SHP77 treated with DMSO at 0.1 percent for 48 hours (cell line): ENCODE measurements around the gene WNK3.
A peak's percentile ranks its signal among the peaks of the same experiment; 100 is the strongest.
"Not testable (repeated sequence)": the region's sequence is repeated elsewhere in the genome, so short reads cannot be mapped to it uniquely, and the experiment has no call there.

ENCODE experiments used
- DNase-seq: peaks from one replicate; lab custom pipeline; 2025; lab: John Stamatoyannopoulos, UW

The WNK3 gene

DNA sequence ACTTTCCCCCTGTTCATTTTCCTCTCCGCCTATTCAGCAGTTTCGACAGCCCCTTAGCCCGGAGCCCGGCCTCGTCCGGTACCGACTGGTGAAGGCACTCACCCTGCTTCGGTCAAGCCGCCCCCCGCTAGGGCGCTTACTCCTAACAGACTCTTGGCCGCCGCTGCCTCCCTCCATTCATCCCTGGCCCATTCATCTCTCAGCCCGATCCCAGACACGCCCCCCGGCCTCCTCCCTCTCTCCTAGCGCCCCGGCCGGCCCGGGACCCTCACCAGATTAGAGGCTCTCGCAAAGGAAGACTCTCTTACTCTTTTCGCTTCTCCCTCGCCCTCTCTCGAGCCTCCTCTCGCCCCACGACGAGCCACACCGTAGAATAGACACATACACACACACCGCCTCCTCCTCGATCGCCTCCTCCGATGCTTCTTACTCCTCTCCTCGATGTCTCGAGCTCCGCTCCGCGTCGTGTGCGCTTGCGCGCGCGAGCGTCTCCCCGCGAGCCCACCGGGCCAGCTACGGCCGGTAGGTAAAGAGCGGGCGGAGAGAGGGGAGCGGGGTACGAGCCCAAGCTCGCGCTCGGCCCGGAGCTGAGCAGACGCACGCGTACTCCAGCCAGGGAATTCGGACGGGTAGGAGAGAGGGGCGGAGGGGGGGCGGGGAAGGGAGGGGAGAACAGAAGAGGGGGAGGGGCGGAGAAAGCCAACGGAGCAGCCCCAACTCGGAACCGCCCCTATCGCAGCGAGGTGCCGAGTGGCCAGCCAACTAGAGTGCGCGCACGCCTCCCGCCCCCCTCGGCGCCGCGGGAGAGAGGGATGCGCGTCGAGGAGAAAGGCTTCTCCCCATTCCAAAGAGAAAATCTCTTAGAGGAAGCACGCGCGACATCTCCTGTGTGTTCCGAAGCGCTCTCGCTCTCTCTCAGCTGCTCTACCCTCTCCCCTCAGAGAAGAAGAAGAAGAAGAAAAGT, at the start of gene WNK3:
Gene WNK3 (minus strand): TSS at position 633 of the 964 bp plus-strand sequence.
- peak; percentile 83 for DNase-seq

DNA sequence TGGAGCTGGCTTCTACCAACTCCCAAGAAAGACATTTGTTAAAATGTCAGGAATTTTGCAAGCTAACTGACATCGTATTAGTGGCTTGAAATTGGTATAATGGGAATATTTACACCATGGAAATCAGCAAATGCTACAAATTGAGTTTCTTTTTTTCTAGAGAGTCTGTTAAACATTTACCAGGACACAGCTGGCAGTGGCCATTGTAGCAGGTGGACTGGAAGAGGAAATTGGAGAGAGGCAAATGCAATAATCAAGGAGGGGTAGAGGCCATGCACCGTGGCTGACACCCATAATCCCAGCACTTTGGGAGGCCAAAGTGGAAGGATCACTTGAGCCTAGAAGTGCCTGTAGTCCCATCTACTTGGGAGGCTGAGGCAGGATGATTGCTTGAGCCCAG, 49.4 kb upstream of the WNK3 start:
- DNase-seq: no peak

DNA sequence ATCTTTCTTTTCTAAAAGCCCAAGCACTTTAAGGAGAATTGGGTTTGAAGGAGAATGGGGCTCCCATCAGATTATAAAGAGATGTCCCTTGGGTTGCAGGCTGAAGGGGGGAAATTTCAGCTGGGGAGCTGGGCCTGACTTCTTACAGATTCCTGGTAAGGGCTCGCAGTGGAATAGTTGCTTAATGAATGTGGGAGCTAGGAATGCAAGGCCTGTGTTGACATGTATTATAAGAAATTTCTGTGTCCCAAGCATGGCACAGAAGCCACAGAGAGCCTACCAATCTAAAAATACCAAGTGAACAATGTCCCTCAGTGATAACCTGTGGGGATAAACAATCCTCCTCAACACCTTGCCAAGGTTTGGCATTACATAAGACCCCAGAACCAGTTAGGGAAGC, 39.3 kb upstream of the WNK3 start:
- no peak for DNase-seq

DNA sequence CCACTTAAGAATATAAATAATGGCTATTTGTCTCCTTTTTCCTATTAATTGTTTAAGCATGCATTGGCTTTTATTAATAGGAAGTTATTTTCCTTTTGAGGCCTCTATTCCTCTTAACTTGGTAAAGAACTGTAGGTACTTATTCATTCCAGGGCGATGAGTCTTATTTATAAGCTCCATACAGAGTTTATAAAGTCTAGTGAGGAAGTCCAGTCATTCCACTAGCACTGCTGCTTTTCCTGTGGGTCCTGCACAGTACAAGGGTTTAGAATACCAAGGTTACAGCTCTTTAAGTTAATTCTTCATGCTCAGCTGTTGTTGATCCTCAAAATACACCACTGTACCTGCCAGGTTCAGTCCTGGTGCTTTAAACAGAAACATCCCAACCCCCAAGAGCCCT, 28.5 kb upstream of the WNK3 start:
- DNase-seq: no peak

DNA sequence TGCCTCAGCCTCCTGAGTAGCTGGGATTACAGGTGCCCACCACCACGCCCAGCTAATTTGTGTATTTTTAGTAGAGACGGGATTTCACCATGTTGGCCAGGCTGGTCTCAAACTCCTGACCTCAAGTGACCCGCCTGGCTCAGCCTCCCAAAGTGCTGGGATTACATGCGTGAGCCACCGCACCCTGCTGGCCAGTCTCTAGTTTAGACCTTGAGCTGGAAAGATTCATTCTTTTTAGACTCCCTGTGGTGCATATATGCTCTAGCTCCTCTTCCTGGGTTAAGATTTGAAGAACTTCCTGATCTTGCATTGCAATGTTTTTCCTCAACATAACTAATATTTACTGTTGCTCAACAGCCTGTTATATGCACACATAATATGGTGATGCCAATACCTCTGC, 26.8 kb upstream of the WNK3 start:
- not testable (repeated sequence) for DNase-seq

DNA sequence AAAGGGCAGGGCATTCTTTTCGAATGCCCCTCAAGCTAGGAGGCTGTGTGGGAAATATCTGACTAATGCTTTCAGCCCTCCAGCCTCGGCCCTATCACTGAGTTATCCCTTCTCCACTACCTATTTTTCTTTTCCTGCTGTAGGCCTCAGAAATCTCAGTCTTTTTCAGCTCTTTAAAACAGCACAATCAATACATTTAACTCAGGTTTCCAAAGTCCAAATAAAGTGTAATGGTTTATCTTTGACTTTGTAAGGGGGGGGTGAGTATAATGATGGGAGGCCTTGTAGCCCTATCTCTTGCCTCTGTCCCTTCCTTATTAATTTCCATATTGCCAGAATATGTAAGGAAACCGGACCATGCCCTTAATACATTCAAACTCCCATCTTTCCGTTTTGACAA, 1.6 kb upstream of the WNK3 start:
- no peak for DNase-seq

DNA sequence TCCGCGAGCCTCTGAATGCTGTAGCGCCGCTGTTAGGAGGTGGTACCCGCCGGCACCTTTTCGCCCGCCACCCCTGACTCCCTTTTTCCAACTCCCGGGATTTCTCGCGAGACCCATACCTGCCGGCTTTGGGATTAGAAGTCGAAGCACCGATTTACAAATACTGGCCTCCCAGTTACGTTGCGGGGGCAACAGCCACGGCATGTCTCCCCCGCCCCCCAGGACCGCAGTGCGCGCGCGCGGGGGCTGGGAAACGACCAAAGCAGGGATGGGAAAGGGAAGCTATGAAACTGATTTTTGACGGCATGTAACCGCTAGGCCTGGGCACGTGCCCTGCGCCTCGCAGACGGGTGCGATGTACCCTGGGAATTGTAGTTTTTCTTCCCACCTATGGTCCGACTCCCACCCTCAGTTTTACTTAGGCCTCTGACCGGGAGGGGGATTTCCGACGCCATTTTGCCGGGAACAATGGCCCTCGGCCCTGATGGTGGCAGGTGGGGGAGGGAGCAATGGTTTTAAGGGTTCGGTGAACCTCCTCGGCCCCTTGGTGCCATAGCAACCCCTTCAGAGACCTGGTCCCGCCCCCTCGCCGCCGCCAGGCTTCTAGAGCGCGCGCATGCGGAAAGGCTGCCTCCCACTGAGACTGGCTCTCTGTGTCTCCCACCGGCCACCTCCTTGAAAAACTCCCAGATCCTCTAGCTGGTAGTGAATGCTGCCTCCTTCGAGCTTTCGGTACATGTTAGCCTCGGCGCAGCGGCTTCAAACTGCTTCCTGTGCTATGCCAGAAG, 772 bp upstream of the WNK3 start:
- DNase-seq: no peak

DNA sequence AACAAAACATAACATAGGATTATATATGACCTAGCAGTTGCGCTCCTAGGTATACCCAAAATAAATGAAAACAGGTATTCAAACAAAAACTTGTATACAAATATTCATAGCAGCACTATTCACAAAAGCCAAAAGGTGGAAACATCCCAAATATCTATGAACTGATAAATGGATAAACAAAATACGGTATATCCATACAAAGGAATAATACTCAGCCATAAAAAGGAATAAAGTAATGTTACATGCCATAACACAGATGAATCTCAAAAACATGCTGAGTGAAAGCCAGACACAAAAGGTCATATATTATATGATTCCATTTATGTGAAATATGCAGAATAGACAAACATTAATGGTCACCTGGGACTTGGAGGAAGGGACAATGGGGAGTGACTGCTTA, 5.2 kb downstream of the WNK3 start:
- no peak for DNase-seq

DNA sequence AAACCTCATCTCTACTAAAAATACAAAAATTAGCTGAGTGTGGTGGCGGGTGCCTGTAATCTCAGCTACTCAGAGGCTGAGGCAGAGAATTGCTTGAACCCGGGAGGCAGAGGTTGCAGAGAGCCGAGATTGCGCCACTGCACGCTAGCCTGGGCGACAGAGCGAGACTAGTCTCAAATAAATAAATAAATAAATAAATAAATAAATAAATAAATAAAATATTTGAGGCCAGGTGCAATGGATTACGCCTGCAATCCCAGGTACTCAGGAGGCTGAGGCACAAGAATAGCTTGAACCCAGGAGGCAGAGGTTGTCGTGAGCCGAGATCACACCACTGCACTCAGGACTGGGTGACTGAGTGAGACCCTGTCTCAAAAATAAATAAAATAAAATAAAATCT, 20.5 kb downstream of the WNK3 start:
- not testable (repeated sequence) for DNase-seq

DNA sequence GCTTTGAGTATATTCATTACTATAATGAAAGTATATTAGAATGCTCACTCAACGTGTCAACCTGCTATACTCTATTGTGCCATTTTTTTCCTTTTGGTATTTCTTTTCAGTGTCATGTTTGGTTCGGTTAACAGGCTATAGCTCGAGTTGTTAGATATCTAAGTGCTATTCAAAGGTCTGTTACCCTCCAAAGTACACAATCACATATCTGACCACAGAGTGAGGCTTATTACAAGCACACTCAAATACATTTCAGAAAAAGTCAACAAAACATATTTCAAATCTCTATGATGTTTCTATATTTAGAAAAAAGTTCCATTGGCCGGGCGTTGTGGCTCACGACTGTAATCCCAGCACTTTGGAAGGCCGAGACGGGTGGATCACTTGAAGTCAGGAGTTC, 32.8 kb downstream of the WNK3 start:
- no peak for DNase-seq

DNA sequence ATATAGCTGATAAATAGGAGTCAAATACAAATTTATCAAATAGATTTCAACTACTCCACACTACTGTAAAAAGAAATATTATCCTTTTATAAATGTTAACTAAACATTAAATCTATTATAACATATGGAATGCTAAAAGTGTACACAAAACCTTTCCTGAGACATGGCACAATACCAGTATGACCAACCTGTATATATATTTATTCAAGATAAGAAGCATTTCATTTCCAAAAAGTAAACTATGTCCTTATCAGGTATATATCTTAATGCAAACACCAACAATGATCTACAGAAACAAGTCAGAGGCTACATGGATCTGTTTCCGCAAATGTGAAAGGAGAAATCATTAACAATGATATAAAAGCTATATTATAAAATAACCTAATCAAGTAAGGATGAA, 37.8 kb downstream of the WNK3 start:
- DNase-seq: no peak

DNA sequence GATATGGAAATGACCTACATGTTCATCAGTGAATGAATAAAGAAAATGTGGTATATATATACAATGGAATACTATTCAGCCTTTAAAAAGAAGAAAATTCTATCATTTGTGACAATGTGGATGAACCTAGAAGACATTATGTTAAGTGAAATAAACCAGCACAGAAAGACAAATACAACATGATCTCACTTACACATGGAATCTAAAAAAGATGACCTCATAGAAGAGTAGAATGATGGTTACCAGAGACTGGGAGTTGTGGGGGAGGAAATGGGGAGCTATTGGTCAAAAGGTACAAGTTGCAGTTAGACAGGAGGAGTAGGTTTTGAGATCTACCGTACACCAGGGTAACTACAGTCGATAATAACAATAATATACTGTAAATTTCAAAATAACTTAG, 51.5 kb downstream of the WNK3 start:
- DNase-seq: no peak

DNA sequence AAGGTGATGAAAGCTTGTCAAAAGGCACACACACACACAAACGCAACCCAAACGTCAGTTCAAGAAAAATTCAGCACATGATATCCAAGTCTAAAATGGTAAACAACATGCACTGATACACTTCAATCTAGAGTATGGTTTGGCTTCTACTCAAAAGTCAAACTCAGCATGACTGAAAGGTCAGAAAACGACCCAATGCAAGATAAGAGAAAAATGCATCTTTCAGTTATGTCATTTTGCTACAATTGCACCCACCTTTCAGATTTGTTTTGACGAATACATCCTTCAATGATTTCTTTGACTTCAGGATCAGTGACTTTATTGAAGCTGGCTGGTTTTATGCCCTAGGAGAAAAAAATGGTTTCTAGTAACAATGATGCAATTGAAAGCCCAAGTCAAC, 56.3 kb downstream of the WNK3 start:
- DNase-seq: no peak

DNA sequence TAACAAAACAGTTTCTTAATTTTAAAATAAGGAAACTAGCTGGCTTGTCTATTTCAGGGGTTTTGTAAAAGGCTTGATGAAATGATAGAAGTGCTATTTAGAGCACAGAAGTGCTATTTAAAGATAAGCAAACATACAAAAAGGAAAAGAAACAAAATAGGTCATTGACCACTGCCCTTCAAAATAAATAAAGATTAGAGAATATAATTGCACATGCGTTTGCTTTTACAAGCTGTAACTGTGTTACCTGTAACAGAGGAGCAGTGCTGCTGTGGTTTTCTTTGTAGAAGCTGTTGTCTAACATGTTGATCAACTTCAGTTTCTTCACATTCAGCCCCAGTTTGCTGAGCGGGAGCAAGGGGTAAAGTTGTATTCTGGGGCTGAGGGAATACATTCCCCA, 63.5 kb downstream of the WNK3 start:
- DNase-seq: no peak

DNA sequence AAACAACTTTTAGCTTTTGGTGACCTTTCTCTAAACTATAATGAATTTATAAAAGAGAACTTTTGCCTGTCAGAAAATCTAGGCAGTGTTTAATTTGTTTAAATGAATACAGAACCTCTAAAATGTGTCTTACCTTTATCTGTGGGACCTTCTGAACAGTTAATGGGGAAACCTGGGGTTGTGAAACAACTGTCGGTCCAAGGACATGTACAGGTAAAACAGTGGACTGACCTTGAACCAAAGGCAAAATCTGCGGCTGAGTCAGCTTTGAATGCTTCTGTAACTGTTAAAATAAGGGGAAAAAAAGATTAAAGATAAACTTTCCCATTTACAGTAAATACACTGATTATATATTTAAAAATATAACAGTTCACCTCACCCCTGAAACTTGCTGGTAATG, 65.1 kb downstream of the WNK3 start:
- DNase-seq: no peak

DNA sequence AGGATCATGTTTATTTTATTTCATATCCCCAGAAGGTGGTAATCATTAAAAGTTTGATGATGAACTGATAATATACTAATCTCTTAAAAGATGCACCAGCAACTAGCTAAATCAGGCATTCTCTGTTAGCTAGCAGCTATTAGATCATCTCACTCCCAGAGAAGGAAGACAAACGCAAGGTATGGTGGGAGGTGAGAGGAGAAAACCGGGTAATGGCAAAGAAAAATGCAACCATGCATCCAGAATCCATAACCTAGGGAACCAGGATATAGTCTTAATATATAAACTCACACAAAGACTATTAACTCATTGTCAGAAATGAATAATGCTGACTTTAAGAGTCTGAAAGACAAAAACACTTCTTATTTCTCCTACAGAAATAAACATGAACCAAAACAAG, 66.1 kb downstream of the WNK3 start:
- no peak for DNase-seq

DNA sequence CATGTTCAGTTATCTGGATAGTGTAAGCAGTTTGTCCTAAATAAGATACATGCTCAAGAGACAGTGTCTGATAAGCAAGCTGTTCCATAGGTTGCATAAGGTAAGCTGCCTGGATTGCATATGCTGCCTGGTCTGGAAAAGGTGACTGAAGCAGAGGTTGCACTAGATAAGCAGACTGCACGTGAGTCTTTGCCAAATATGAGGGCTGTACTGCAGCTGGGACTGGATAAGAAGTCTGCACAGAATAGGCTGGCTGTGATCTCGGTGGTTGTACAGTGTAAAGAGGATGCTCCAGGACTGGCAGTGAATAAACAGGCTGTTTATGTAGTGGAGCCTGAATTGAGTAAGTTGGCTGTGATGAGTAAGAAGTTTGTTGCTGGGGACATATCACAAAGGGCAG, 68.9 kb downstream of the WNK3 start:
- no peak for DNase-seq

DNA sequence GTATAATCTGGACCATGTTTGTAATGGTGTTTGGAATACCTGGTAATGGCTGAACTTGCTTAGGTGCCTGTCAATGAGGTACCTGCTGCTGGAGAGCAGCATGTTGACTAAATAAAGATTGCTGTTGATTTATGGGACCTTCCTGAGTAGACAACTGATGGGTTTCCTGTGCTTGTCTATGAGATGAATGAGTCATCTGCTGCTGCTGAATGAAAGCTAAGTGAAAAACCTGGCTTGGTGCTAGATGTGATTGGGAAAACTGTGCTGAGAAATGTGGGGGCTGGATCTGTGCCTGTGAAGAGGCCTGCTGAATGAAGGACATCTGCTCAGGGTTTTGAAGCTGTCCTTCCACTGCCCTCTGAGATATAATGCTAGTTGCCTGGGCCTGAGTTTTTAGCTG, 69.6 kb downstream of the WNK3 start:
- DNase-seq: peak; percentile 63

DNA sequence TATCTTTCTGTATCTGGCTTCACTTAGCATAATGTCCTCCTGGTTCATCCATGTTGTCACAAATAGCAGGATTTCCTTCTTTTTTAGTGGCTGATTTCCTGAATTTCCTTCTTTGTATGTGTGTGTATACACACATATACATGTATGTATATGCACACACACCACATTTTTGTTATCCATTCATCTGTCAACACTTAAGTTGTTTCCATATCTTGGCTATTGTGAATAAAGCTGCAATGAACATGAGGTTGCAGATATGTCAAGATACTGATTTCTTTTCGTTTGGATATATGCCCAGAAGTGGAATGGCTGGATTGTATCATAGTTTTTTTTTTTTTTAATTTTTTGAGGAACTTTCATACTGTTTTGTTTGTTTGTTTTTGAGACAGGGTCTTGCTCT, 76.2 kb downstream of the WNK3 start:
- no peak for DNase-seq

DNA sequence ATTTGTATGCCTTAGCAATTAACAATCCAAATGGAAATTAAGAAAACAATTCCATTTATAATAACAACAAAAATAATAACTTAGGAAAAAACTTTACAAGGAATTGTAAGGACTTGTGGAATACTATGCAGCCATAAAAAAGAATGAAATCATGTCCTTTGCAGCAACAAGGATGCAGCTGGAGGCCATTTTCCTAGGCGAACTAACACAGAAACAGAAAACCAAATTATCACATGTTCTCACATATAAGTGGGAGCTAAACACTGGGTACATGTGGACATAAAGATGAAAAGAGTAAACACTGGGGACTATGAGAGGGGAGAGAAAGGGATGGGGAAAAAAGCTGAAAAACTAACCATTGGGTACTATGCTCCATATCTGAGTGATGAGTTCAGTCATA, 77.4 kb downstream of the WNK3 start:
- DNase-seq: no peak

DNA sequence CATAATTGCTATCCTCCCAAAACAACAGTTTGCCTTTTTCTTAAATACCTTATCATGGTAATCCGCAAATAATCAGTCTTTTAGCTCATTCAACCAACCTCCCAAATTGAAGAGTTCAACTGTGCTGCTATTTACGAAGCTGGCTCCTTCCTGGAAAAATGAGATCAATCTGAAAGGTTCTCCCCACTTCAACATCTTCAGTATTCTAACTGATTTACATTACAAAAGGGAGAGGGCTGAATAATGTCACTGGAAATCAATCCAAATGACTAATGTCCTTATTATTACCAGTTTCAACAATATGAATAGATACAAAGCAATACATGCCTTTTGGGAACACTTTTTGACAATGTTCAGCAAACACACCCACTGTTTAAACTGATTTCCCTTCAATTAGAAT, 86.2 kb downstream of the WNK3 start:
- no peak for DNase-seq

DNA sequence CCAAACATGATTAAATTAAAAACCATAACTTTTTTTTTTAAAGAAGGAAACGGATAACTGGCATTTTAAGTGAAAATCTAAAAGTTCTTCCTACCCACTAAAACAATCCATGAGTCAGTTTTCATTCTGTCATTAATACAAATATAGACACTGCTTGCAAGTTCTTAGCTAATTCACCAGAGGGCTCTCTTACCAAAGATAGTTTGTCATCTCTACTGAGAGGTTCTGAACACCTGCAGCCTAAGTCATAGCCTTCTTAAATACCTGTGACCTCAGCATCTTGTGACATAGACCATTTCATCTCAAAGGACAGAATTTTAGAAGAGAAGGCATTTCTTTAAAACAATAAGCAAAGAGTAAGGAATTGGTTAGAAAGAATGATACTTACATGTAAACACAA, 109.5 kb downstream of the WNK3 start:
- DNase-seq: peak; percentile 13

DNA sequence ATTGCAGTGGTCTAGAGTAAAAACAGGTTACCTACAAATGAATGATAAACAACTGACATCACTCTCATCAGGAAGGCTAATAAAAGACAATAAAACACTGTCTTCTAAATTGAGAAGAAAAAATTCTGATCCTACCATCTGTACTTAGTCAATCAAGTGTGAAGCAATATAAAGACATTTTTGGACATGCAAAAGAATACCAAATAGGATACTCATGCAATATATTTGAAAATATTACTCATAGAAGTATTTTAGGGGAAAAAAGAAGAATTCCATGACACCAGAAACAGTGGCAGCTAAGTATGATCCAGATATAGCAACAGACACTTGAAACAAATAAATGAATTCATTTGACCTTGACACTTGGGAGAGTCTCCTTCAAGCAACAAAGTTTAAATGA, 111.0 kb downstream of the WNK3 start:
- DNase-seq: no peak
